DOHH2 (cell line): Measurements from ENCODE around the gene PRKAR2B.

Experiments
- H3F3A ChIP-seq: fragments of 200-600 bp; sonication (generic), shearing (Covaris generic); 2 replicates; pipeline ENCODE4 v1.6.0; 2016; ENCODE audit warnings: antibody characterized with exemption, mild to moderate bottlenecking; ENCODE audit not compliant: control insufficient read depth, insufficient read depth
- H3K27ac ChIP-seq: fragments of 200-600 bp; sonication (generic); 2 replicates; pipeline ENCODE4 v1.5.1; 2014; ENCODE audit warnings: low read depth, mild to moderate bottlenecking, low read length, moderate library complexity
- H3K27me3 ChIP-seq: fragments of 200-600 bp; sonication (generic); 2 replicates; pipeline ENCODE4 v1.6.1; 2014; ENCODE audit warnings: mild to moderate bottlenecking, low read length, mixed read lengths; ENCODE audit not compliant: control insufficient read depth
- H3K36me3 ChIP-seq: fragments of 200-600 bp; sonication (generic); 2 replicates; pipeline ENCODE4 v1.6.1; 2014; ENCODE audit warnings: mild to moderate bottlenecking, low read length, moderate library complexity, mixed read lengths; ENCODE audit not compliant: control insufficient read depth
- H3K4me1 ChIP-seq: fragments of 200-600 bp; sonication (generic); 2 replicates; pipeline ENCODE4 v1.6.1; 2014; ENCODE audit warnings: mild to moderate bottlenecking, low read length, mixed read lengths; ENCODE audit not compliant: control insufficient read depth
- H3K4me2 ChIP-seq: fragments of 200-600 bp; sonication (generic); 2 replicates; pipeline ENCODE4 v1.6.0; 2014; ENCODE audit warnings: mild to moderate bottlenecking, low read length, moderate library complexity
- H3K4me3 ChIP-seq: fragments of 200-600 bp; sonication (generic); 2 replicates; pipeline ENCODE4 v1.5.1; 2014; ENCODE audit warnings: mild to moderate bottlenecking, low read length, mixed read lengths
- H3K79me2 ChIP-seq: fragments of 200-600 bp; sonication (generic); 2 replicates; pipeline ENCODE4 v1.6.1; 2014; ENCODE audit warnings: mild to moderate bottlenecking, low read length, mixed read lengths; ENCODE audit not compliant: control insufficient read depth
- H3K9me2 ChIP-seq: fragments of 200-600 bp; sonication (generic); replicated peaks from 2 replicates; pipeline ENCODE4 v1.6.1; 2014; ENCODE audit warnings: mild to moderate bottlenecking, low read length, mixed read lengths; ENCODE audit not compliant: control insufficient read depth
- H3K9me3 ChIP-seq: fragments of 200-600 bp; sonication (generic); 2 replicates; pipeline ENCODE4 v1.6.1; 2014; ENCODE audit warnings: antibody characterized with exemption, low read length, mixed read lengths; ENCODE audit not compliant: control insufficient read depth, insufficient read depth
- H4K20me1 ChIP-seq: fragments of 200-600 bp; sonication (generic); 2 replicates; pipeline ENCODE4 v1.6.0; 2014; ENCODE audit warnings: low read depth, mild to moderate bottlenecking, antibody characterized with exemption, low read length, moderate library complexity; ENCODE audit not compliant: control insufficient read depth, insufficient read depth
- EZH2phosphoT487 ChIP-seq: fragments of 200-600 bp; sonication (generic); IDR thresholded peaks from 2 replicates; pipeline ENCODE4 v1.6.1; 2017; ENCODE audit warnings: borderline replicate concordance, mild to moderate bottlenecking, antibody characterized with exemption, low read length, moderate library complexity, mixed read lengths
- TF ChIP-seq, protein P1 (sequence below): fragments of 200-600 bp; sonication (generic); IDR thresholded peaks from one replicate; pipeline ENCODE4 v1.5.1; 2014; ENCODE audit warnings: antibody characterized with exemption, mild to moderate bottlenecking, low read depth, low read length; ENCODE audit not compliant: poor library complexity, severe bottlenecking

PRKAR2B gene

DNA sequence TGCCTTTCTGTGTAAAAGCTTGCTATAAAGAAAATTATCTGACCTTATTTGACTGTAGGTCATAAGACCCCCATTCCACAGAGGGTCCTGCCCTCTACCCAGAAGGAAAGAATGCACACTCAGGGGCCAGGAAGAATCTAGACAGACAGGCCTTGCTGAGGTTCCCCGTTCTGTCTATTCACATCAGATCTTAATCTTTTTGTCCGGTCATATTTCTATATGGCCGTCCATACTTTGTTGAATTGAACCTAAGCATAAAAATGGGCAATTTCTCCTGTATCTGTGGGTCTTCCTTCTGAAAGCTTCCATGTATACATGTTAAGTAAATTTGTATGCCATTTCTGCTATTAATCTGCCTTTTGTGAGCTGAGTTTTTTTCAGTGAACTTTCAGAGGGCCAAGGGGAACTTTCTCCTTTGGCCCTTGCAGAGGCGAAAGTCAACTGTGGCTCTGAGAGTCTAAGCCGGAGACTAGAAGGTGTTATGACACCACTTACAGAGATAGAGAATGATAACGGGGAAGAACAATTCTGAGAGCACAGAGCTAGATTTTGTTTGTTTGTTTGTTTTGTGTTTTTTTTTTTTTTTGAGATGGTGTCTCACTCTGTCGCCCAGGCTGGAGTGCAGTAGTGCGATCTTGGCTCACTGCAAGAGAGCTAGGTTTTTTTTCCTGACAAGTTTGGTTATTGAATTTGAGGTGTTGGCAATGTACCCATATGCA lies 11.6 kb upstream of the PRKAR2B start:
- Histone ChIP-seq H3K4me1 (peaks cover under 1% of the 10 kb centered on the region), H3K9me2 (no peaks in the 10 kb centered on the region), H3K9me3 (peaks cover 4% of the 10 kb centered on the region; the same call in 1 of the 2 replicates), H3K27me3 (no peaks in the 10 kb centered on the region), H3K27ac (no peak overlapping the region), H3K4me2 (no peak overlapping the region), H3K79me2 (no peaks in the 10 kb centered on the region), H3K36me3 (no peaks in the 10 kb centered on the region), H4K20me1 (no peaks in the 10 kb centered on the region), H3K4me3 (no peak overlapping the region), H3F3A (no peaks in the 10 kb centered on the region)
- TF ChIP-seq, protein P1, sequence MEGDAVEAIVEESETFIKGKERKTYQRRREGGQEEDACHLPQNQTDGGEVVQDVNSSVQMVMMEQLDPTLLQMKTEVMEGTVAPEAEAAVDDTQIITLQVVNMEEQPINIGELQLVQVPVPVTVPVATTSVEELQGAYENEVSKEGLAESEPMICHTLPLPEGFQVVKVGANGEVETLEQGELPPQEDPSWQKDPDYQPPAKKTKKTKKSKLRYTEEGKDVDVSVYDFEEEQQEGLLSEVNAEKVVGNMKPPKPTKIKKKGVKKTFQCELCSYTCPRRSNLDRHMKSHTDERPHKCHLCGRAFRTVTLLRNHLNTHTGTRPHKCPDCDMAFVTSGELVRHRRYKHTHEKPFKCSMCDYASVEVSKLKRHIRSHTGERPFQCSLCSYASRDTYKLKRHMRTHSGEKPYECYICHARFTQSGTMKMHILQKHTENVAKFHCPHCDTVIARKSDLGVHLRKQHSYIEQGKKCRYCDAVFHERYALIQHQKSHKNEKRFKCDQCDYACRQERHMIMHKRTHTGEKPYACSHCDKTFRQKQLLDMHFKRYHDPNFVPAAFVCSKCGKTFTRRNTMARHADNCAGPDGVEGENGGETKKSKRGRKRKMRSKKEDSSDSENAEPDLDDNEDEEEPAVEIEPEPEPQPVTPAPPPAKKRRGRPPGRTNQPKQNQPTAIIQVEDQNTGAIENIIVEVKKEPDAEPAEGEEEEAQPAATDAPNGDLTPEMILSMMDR, result no peak
- no peak for TF ChIP-seq EZH2phosphoT487

DNA sequence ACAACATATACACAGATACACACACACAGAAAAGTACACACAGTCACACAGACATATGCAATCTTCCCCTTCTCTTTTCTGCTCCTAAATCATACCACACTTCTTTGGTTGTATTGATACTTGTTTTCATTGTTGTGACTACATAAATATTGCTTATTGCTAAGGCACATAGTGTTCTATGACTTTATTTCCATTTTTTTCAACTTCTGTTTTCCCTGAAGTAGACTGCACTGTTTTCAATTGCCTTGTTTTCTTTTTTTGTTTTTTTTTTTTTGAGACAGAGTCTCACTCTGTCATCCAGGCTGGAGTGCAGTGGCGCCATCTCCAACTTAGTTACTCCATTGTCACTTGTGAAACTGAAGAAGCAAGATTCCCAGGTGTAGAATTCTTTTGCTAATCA lies 10.0 kb upstream of the PRKAR2B start:
- no peaks in the 10 kb centered on the region for H4K20me1 ChIP-seq
- no peaks in the 10 kb centered on the region for H3K27me3 ChIP-seq
- no peaks in the 10 kb centered on the region for H3K9me2 ChIP-seq
- H3F3A ChIP-seq, result 0 out of 2 replicates have a peak, but pooled peaks cover 2% of the 10 kb centered on the region
- H3K4me2 ChIP-seq, result no peak overlapping the region
- no peak for TF ChIP-seq EZH2phosphoT487
- H3K36me3 ChIP-seq, result no peaks in the 10 kb centered on the region
- H3K9me3 ChIP-seq, result peaks cover 4% of the 10 kb centered on the region; the same call in 1 of the 2 replicates
- no peaks in the 10 kb centered on the region for H3K79me2 ChIP-seq
- no peak overlapping the region for H3K4me3 ChIP-seq
- H3K4me1 ChIP-seq, result peaks cover 6% of the 10 kb centered on the region
- no peak overlapping the region for H3K27ac ChIP-seq

DNA sequence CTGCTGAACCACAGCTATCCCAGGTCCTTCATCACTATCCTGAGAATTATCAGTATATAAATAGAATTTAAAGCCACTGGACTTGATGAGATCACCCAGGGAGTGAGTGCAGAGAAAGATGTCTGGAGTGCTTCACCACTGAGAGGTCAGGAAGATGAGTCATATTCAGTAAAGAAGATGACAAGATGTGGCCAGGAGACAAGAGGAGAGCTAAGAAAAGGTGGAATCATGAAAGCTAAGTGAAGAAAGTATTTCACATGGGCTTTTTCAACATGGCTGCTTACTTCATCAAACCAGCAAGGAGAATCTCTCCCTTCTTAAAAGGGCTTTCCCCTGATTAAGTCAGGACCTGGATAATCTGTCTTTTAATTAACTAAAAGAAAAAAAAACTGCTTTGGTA lies 9.1 kb upstream of the PRKAR2B start:
- H3F3A ChIP-seq, result 0 out of 2 replicates have a peak, but pooled peaks cover 7% of the 10 kb centered on the region
- H3K36me3 ChIP-seq, result no peaks in the 10 kb centered on the region
- H4K20me1 ChIP-seq, result no peaks in the 10 kb centered on the region
- H3K4me1 ChIP-seq, result peaks cover 11% of the 10 kb centered on the region
- no peaks in the 10 kb centered on the region for H3K79me2 ChIP-seq
- H3K9me2 ChIP-seq, result no peaks in the 10 kb centered on the region
- no peak overlapping the region for H3K4me3 ChIP-seq
- H3K27ac ChIP-seq, result no peak overlapping the region
- H3K9me3 ChIP-seq, result peaks cover 4% of the 10 kb centered on the region; the same call in 1 of the 2 replicates
- H3K27me3 ChIP-seq, result no peaks in the 10 kb centered on the region
- H3K4me2 ChIP-seq, result no peak overlapping the region
- no peak for TF ChIP-seq EZH2phosphoT487
- TF ChIP-seq, protein P1, result no peak

DNA sequence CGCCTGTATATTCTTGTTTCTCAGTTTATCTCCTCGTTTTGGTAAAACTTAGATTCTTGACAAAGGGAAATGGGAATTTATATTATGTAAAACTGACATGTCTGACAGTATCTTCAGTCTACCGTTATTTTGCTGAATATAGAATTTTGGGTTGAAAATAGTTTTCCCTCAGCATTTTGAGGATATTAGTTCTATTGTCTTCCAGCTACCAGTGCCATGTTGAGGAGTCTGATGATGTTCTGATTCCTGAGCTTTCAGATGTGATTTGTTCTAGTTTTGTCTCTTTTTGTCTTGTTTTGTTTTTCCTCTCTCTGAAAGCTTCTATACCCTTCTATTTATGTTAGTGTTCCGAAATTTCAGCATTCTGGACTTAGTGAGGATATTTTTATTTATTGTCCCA lies 8.0 kb upstream of the PRKAR2B start:
- Histone ChIP-seq H3K36me3 (no peaks in the 10 kb centered on the region), H3K27me3 (no peaks in the 10 kb centered on the region), H3K4me1 (peaks cover 11% of the 10 kb centered on the region), H3K79me2 (no peaks in the 10 kb centered on the region), H3K9me2 (no peaks in the 10 kb centered on the region), H3K27ac (no peak overlapping the region), H3K9me3 (peaks cover 4% of the 10 kb centered on the region; the same call in 1 of the 2 replicates), H4K20me1 (no peaks in the 10 kb centered on the region), H3F3A (0 out of 2 replicates have a peak, but pooled peaks cover 7% of the 10 kb centered on the region), H3K4me3 (no peak overlapping the region), H3K4me2 (no peak overlapping the region)
- TF ChIP-seq EZH2phosphoT487, result no peak
- TF ChIP-seq, protein P1, result no peak
